HG03066 (cell line): ENCODE results near the gene CPNE6.

Experiments used
- ATAC-seq: cut with Tn5 transposase; IDR thresholded peaks from one replicate; pipeline ENCODE4 v1.9.1; 2021; ENCODE audit warnings: low read depth; ENCODE audit not compliant: unreplicated experiment

Gene CPNE6

GRCh38 chr14:24053548-24054323, 17.6 kb upstream of the CPNE6 start:
- no peak for ATAC-seq

GRCh38 chr14:24054324-24054641, 17.1 kb upstream of the CPNE6 start:
- no peak for ATAC-seq

GRCh38 chr14:24054646-24055045, 16.7 kb upstream of the CPNE6 start:
- no peak for ATAC-seq

- ATAC-seq, result no peak
Observed at GRCh38 chr14:24055971-24056799, 15.2 kb upstream of the CPNE6 start.

- no peak for ATAC-seq
Observed at GRCh38 chr14:24056800-24057184, 14.6 kb upstream of the CPNE6 start.

- ATAC-seq, result no peak
Observed at GRCh38 chr14:24057271-24057670, 14.1 kb upstream of the CPNE6 start.

- no peak for ATAC-seq
Observed at GRCh38 chr14:24057867-24058259, 13.5 kb upstream of the CPNE6 start.

- no peak for ATAC-seq
Observed at GRCh38 chr14:24058260-24058950, 13.0 kb upstream of the CPNE6 start.

- no peak for ATAC-seq
Observed at GRCh38 chr14:24058951-24059475, 12.3 kb upstream of the CPNE6 start.

- ATAC-seq, result no peak
Observed at GRCh38 chr14:24059841-24060388, 11.4 kb upstream of the CPNE6 start.

GRCh38 chr14:24060443-24060842, 10.9 kb upstream of the CPNE6 start:
- no peak for ATAC-seq

- ATAC-seq, result no peak
Observed at GRCh38 chr14:24060984-24061913, 10.1 kb upstream of the CPNE6 start.

- no peak for ATAC-seq
Observed at GRCh38 chr14:24062216-24062980, 9.0 kb upstream of the CPNE6 start.

- ATAC-seq, result no peak
Observed at GRCh38 chr14:24063263-24063836, 8.0 kb upstream of the CPNE6 start.

- no peak for ATAC-seq
Observed at GRCh38 chr14:24064091-24064795, 7.1 kb upstream of the CPNE6 start.

GRCh38 chr14:24064856-24065255, 6.5 kb upstream of the CPNE6 start:
- ATAC-seq, result no peak

GRCh38 chr14:24065408-24065807, 6.0 kb upstream of the CPNE6 start:
- no peak for ATAC-seq

- ATAC-seq, result no peak
Observed at GRCh38 chr14:24066496-24067132, 4.7 kb upstream of the CPNE6 start.
